ENCODE results near the gene USB1.

DNA sequence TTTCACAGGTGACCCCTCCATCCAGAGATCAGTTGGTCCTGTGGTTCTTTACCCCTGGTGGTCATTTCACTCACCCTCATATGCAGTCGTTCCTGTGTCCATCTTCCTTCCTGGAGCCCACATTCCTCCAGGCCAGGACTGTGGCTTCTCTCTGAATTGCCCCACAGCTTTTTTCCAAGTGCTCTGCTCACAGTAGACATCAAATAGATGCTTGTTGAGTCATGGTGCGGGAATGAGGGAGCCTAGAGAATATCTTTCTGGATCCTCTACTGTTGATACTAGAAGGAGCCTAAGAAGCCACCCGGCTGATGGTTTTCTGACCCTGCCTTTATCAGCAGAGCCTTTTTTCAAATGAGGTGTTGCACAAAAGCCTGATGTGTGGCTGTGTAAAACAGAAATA lies 10.4 kb downstream of the USB1 start:
- TF ChIP-seq, protein P1, sequence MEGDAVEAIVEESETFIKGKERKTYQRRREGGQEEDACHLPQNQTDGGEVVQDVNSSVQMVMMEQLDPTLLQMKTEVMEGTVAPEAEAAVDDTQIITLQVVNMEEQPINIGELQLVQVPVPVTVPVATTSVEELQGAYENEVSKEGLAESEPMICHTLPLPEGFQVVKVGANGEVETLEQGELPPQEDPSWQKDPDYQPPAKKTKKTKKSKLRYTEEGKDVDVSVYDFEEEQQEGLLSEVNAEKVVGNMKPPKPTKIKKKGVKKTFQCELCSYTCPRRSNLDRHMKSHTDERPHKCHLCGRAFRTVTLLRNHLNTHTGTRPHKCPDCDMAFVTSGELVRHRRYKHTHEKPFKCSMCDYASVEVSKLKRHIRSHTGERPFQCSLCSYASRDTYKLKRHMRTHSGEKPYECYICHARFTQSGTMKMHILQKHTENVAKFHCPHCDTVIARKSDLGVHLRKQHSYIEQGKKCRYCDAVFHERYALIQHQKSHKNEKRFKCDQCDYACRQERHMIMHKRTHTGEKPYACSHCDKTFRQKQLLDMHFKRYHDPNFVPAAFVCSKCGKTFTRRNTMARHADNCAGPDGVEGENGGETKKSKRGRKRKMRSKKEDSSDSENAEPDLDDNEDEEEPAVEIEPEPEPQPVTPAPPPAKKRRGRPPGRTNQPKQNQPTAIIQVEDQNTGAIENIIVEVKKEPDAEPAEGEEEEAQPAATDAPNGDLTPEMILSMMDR (conservative IDR thresholded peaks at IDR 0.05): no peak
- TF ChIP-seq EZH2 (IDR thresholded peaks at IDR 0.05; ENCODE audit: low read depth): no peak
